Urothelium cell line (cell line): ENCODE results near the gene CAPZB.

ENCODE experiments used
- DNase-seq: peaks from one replicate; pipeline ENCODE4 v3.0.0; 2011; ENCODE audit warnings: low spot score, mixed read lengths
- FAIRE-seq: peaks from 2 replicates; lab custom pipeline; 2011; peaks lifted over from hg19 to GRCh38; lab: Jason Lieb, UNC

The CAPZB gene

GRCh38 chr1:19410393-19410792 lies 74.9 kb downstream of the CAPZB start:
- no peak for DNase-seq
- no peak for FAIRE-seq

GRCh38 chr1:19409477-19410341 lies 75.6 kb downstream of the CAPZB start:
- FAIRE-seq, result no peak
- DNase-seq, result no peak

- FAIRE-seq (no peak), DNase-seq (no peak)
Measured at GRCh38 chr1:19407494-19408096, 77.7 kb downstream of the CAPZB start.

- DNase-seq (no peak), FAIRE-seq (no peak)
Measured at GRCh38 chr1:19406680-19407079, 78.7 kb downstream of the CAPZB start.

GRCh38 chr1:19405761-19406487 lies 79.4 kb downstream of the CAPZB start:
- DNase-seq (no peak), FAIRE-seq (no peak)

- FAIRE-seq (no peak), DNase-seq (no peak)
Measured at GRCh38 chr1:19405195-19405760, 80.1 kb downstream of the CAPZB start.

GRCh38 chr1:19404748-19405147 lies 80.6 kb downstream of the CAPZB start:
- DNase-seq (no peak), FAIRE-seq (no peak)

GRCh38 chr1:19403256-19403655 lies 82.1 kb downstream of the CAPZB start:
- FAIRE-seq, result no peak

GRCh38 chr1:19402031-19402813 lies 83.1 kb downstream of the CAPZB start:
- FAIRE-seq, result no peak
- DNase-seq, result no peak

More at GRCh38 chr1:19403256-19403655, 82.1 kb downstream of the CAPZB start:
- no peak for DNase-seq

- DNase-seq (no peak), FAIRE-seq (no peak)
Measured at GRCh38 chr1:19401535-19401889, 83.8 kb downstream of the CAPZB start.

GRCh38 chr1:19400875-19401534 lies 84.3 kb downstream of the CAPZB start:
- no peak for DNase-seq
- no peak for FAIRE-seq

GRCh38 chr1:19400192-19400611 lies 85.1 kb downstream of the CAPZB start:
- DNase-seq, result no peak

GRCh38 chr1:19398309-19398760 lies 87.0 kb downstream of the CAPZB start:
- FAIRE-seq (no peak), DNase-seq (peak; percentile 27)

More at GRCh38 chr1:19400192-19400611, 85.1 kb downstream of the CAPZB start:
- FAIRE-seq, result no peak

- DNase-seq (no peak), FAIRE-seq (no peak)
Measured at GRCh38 chr1:19397217-19397945, 88.0 kb downstream of the CAPZB start.

GRCh38 chr1:19396280-19396679 lies 89.1 kb downstream of the CAPZB start:
- FAIRE-seq (no peak), DNase-seq (no peak)

GRCh38 chr1:19395678-19396192 lies 89.6 kb downstream of the CAPZB start:
- FAIRE-seq (no peak), DNase-seq (no peak)

- FAIRE-seq (no peak), DNase-seq (no peak)
Measured at GRCh38 chr1:19393046-19393445, 92.3 kb downstream of the CAPZB start.

GRCh38 chr1:19392221-19392620 lies 93.1 kb downstream of the CAPZB start:
- no peak for FAIRE-seq
- no peak for DNase-seq

- FAIRE-seq, result no peak
- no peak for DNase-seq
Measured at GRCh38 chr1:19391596-19391981, 93.8 kb downstream of the CAPZB start.
